A673 (cell line): ENCODE data around the gene EDAR. TPM values are rescaled to one million over a fixed set of nuclear protein-coding genes. Genes with fewer than 3 reads are reported as not detected.

Experiments
- BruUV-seq: library from RNA; stranded (reverse); fragments of 400-500 nt; replicated peaks from 2 replicates; lab custom pipeline; 2021; lab: Mats Ljungman, UMichigan
- CTCF ChIA-PET: fragments of 300-600 bp; sonication (Branson Sonifier 250); formaldehyde crosslinking; loops from one replicate; lab custom pipeline; 2022; ENCODE audit warnings: antibody characterized with exemption; lab: Charles Lee
- POLR2A ChIA-PET: fragments of 300-600 bp; sonication (Branson Sonifier 250); formaldehyde crosslinking; loops from one replicate; lab custom pipeline; 2022; ENCODE audit warnings: antibody characterized with exemption; ENCODE audit not compliant: low non-redundant PET; lab: Charles Lee
- DNase-seq: peaks from one replicate; pipeline ENCODE4 v3.0.0-alpha.2; 2015; ENCODE audit warnings: low spot score
- H3K27ac ChIP-seq: fragments of 200-600 bp; sonication (generic); 2 replicates; pipeline ENCODE4 v1.5.1; 2016; ENCODE audit warnings: mixed run types, low read depth, mild to moderate bottlenecking, mixed read lengths, antibody characterized with exemption, low read length; ENCODE audit not compliant: poor library complexity, severe bottlenecking
- H3K27me3 ChIP-seq: fragments of 200-600 bp; sonication (generic); replicated peaks from 2 replicates; pipeline ENCODE4 v1.6.1; 2017; ENCODE audit warnings: mixed run types, low read depth, mild to moderate bottlenecking, mixed read lengths, antibody characterized with exemption, low read length; ENCODE audit not compliant: insufficient read depth, poor library complexity
- H3K36me3 ChIP-seq: fragments of 200-600 bp; sonication (generic); 2 replicates; pipeline ENCODE4 v1.6.1; 2016; ENCODE audit warnings: mixed run types, mild to moderate bottlenecking, mixed read lengths, antibody characterized with exemption, low read length; ENCODE audit not compliant: insufficient read depth, poor library complexity, severe bottlenecking
- H3K4me1 ChIP-seq: fragments of 200-600 bp; sonication (generic); 2 replicates; pipeline ENCODE4 v1.6.1; 2017; ENCODE audit warnings: mixed run types, mild to moderate bottlenecking, mixed read lengths, antibody characterized with exemption, low read length; ENCODE audit not compliant: insufficient read depth, poor library complexity, severe bottlenecking
- H3K4me3 ChIP-seq: fragments of 200-600 bp; sonication (generic); 2 replicates; pipeline ENCODE4 v1.5.1; 2016; ENCODE audit warnings: low read depth, mixed run types, mild to moderate bottlenecking, mixed read lengths, low read length; ENCODE audit not compliant: poor library complexity, severe bottlenecking
- H3K9me3 ChIP-seq: fragments of 200-600 bp; sonication (generic); 2 replicates; pipeline ENCODE4 v1.6.1; 2016; ENCODE audit warnings: mixed run types, low read depth, mild to moderate bottlenecking, mixed read lengths, antibody characterized with exemption, low read length; ENCODE audit not compliant: poor library complexity, severe bottlenecking
- CTCF ChIP-seq: fragments of 300-800, 200-600 bp; sonication (generic); conservative IDR thresholded peaks from 2 replicates; pipeline ENCODE4 v1.5.1; 2017; ENCODE audit warnings: low read depth, mild to moderate bottlenecking, antibody characterized with exemption, low read length, moderate library complexity, mixed read lengths
- EZH2 ChIP-seq: fragments of 200-600 bp; sonication (generic); IDR thresholded peaks from 2 replicates; pipeline ENCODE4 v1.6.1; 2017; ENCODE audit warnings: borderline replicate concordance, low read depth, mild to moderate bottlenecking, mixed read lengths, antibody characterized with exemption, low read length; ENCODE audit not compliant: poor library complexity, severe bottlenecking
- intact Hi-C: fragments of 100-400 bp; cut with micrococcal nuclease; formaldehyde crosslinking; loops from one replicate; pipeline ENCODE4 v1.10.0; 2022; ENCODE audit not compliant: unreplicated experiment
- total RNA-seq: library from RNA; stranded (reverse); gene quantifications from 2 replicates; pipeline ENCODE4 v1.2.3, GENCODE V29; 2021

Gene EDAR
- total RNA-seq, 1 experiment from 2014 or later = not detected

GRCh38 chr2:109024477-109024876 lies 35.5 kb upstream of the EDAR start:
- H3K9me3 ChIP-seq = no peaks in the 10 kb centered on the region
- BruUV-seq = no TSS peak
- no peak overlapping the region for H3K4me3 ChIP-seq
- H3K36me3 ChIP-seq = no peaks in the 10 kb centered on the region
- CTCF ChIA-PET = no interaction called here
- H3K27me3 ChIP-seq = no peaks in the 10 kb centered on the region
- intact Hi-C loops = no loop called here
- TF ChIP-seq CTCF (no peak), EZH2 (no peak)
- DNase-seq = no peak
- H3K4me1 ChIP-seq = peaks cover 4% of the 10 kb centered on the region
- H3K27ac ChIP-seq = no peak overlapping the region
- POLR2A ChIA-PET = no interaction called here

GRCh38 chr2:109021895-109022300 lies 32.9 kb upstream of the EDAR start:
- H3K36me3 ChIP-seq = no peaks in the 10 kb centered on the region
- BruUV-seq = no TSS peak
- H3K9me3 ChIP-seq = no peaks in the 10 kb centered on the region
- no peak overlapping the region for H3K27ac ChIP-seq
- DNase-seq = no peak
- no peaks in the 10 kb centered on the region for H3K27me3 ChIP-seq
- no peak overlapping the region for H3K4me3 ChIP-seq
- CTCF ChIA-PET = no interaction called here
- POLR2A ChIA-PET = no interaction called here
- peaks cover 4% of the 10 kb centered on the region for H3K4me1 ChIP-seq
- TF ChIP-seq EZH2 = no peak
- TF ChIP-seq CTCF = no peak
- intact Hi-C loops = no loop called here

GRCh38 chr2:109020217-109020637 lies 31.2 kb upstream of the EDAR start:
- H3K27ac ChIP-seq = no peak overlapping the region
- no peaks in the 10 kb centered on the region for H3K36me3 ChIP-seq
- no peaks in the 10 kb centered on the region for H3K27me3 ChIP-seq
- intact Hi-C loops = no loop called here
- H3K9me3 ChIP-seq = no peaks in the 10 kb centered on the region
- H3K4me1 ChIP-seq = peaks cover 4% of the 10 kb centered on the region
- POLR2A ChIA-PET = no interaction called here
- TF ChIP-seq EZH2 = no peak
- no peak for TF ChIP-seq CTCF
- DNase-seq = no peak
- BruUV-seq = no TSS peak
- H3K4me3 ChIP-seq = no peak overlapping the region
- CTCF ChIA-PET = no interaction called here
